ACC112 (cell line): ENCODE measurements around the gene GTF2H4.

Experiments used
- H2AFZ ChIP-seq: fragments of 200-600 bp; sonication (generic); one replicate; pipeline ENCODE4 v1.6.0; 2017; ENCODE audit warnings: antibody characterized with exemption, low read length; ENCODE audit not compliant: unreplicated experiment
- H3K27ac ChIP-seq: fragments of 200-600 bp; sonication (generic); 2 replicates; pipeline ENCODE4 v1.5.1; 2014; ENCODE audit warnings: low read depth, mild to moderate bottlenecking, antibody characterized with exemption, low read length, moderate library complexity
- H3K27me3 ChIP-seq: fragments of 200-600 bp; sonication (generic); 2 replicates; pipeline ENCODE4 v1.6.1; 2014; ENCODE audit warnings: mild to moderate bottlenecking, antibody characterized with exemption, low read length, moderate library complexity, mixed read lengths; ENCODE audit not compliant: insufficient read depth
- H3K36me3 ChIP-seq: fragments of 200-600 bp; sonication (generic); 2 replicates; pipeline ENCODE4 v1.6.1; 2016; ENCODE audit warnings: mild to moderate bottlenecking, antibody characterized with exemption, low read length, moderate library complexity, mixed read lengths; ENCODE audit not compliant: insufficient read depth
- H3K4me1 ChIP-seq: fragments of 200-600 bp; sonication (generic); one replicate; pipeline ENCODE4 v1.6.1; 2016; ENCODE audit warnings: low read length, mixed read lengths; ENCODE audit not compliant: insufficient read depth, unreplicated experiment, control insufficient read depth
- H3K4me3 ChIP-seq: fragments of 200-600 bp; sonication (generic); 2 replicates; pipeline ENCODE4 v1.5.1; 2014; ENCODE audit warnings: mild to moderate bottlenecking, low read depth, low read length
- H3K79me2 ChIP-seq: fragments of 200-600 bp; sonication (generic); one replicate; pipeline ENCODE4 v1.6.0; 2016; ENCODE audit warnings: low read length; ENCODE audit not compliant: control insufficient read depth, unreplicated experiment, insufficient read depth

The GTF2H4 gene

DNA sequence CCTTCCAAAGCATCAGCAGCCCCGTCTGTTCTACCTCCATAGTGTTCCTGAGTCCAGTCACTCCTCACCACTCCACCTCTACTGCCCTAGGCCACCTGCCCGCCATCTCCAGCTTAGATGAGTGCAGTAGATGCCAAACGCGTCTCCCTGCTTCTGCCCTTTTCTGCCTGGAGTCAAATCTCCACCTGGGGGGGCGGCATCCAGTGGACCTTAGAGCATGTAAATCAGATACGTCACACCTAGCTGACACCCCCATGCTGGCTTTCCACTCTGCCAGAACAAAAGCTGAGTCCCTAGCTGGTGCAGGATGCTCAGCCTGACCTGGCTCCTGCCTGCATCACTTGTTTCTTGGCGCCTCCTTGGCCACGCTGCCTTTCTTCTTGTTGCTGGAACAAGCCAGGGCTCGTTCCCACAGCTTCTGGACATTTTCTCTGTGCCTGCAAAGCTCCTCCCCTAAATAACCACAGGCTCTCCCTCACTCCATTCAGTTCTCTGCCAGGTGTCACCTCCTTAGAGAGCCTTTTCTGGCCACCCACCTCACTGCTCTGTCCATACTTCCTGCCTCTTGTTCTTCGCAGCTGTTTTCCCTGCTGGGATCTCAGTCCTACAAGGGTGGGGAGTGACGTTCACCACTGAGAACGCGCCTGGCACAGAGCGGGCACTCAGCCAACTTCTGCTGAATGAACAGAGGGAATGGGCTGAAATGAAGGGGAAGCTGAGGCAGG, 17.9 kb upstream of the GTF2H4 start:
- peaks cover 7% of the 10 kb centered on the region for H3K79me2 ChIP-seq
- no peaks in the 10 kb centered on the region for H3K36me3 ChIP-seq
- no peak overlapping the region for H2AFZ ChIP-seq
- peaks cover 34% of the 10 kb centered on the region for H3K4me1 ChIP-seq
- H3K27ac ChIP-seq = no peak overlapping the region
- no peaks in the 10 kb centered on the region for H3K27me3 ChIP-seq
- no peak overlapping the region for H3K4me3 ChIP-seq

DNA sequence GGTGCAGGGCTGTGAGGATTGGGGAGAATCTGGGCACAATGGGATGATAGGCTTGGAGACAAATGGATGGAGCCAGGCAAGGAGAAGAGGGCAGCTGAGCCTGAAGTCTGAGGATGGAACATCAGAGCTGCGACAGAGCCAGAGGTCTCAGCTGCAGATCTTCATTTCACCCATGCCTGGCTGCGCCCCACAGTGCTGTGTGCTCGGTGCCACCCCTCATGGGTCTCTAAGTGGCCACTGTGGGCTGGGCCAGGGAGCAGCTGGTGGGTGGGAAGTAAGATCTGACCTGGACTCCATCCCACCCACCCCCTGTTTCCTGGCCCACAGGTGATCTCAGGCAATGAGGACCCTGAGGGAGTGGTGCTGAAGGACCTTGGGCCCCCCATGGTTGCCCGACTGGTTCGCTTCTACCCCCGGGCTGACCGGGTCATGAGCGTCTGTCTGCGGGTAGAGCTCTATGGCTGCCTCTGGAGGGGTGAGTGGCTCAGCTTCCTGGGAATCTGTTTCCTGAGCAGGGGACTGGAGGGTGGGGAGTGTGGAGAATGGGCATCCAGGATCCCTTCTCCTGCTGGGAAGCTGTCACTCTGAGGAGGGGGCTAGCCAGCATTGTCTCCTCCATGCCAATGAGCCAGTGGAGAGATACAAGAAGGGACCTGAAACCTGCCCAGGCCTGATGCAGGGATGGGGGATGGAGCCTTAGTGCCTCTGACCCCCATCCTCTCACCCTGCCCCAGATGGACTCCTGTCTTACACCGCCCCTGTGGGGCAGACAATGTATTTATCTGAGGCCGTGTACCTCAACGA, 17.2 kb upstream of the GTF2H4 start:
- Histone ChIP-seq H3K27ac (no peak overlapping the region), H3K4me3 (no peak overlapping the region), H3K4me1 (peaks cover 28% of the 10 kb centered on the region), H3K79me2 (peaks cover under 1% of the 10 kb centered on the region), H3K36me3 (no peaks in the 10 kb centered on the region), H2AFZ (no peak overlapping the region), H3K27me3 (no peaks in the 10 kb centered on the region)

DNA sequence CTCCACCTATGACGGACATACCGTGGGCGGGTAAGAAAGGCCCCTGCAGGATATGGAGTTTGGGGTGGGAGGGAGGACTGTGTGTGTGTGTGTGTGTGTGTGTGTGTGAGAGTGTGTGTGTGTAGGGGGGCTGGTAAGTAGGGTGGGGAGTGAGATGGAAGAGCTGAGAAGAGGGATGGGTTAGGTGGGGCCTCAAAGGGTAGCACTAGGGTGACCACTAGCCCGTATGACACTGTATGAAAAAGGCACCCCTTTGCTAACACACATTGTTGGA, 16.6 kb upstream of the GTF2H4 start:
- Histone ChIP-seq H3K27me3 (no peaks in the 10 kb centered on the region), H2AFZ (no peak overlapping the region), H3K79me2 (no peaks in the 10 kb centered on the region), H3K4me3 (no peak overlapping the region), H3K4me1 (peaks cover 23% of the 10 kb centered on the region), H3K36me3 (no peaks in the 10 kb centered on the region), H3K27ac (no peak overlapping the region)

DNA sequence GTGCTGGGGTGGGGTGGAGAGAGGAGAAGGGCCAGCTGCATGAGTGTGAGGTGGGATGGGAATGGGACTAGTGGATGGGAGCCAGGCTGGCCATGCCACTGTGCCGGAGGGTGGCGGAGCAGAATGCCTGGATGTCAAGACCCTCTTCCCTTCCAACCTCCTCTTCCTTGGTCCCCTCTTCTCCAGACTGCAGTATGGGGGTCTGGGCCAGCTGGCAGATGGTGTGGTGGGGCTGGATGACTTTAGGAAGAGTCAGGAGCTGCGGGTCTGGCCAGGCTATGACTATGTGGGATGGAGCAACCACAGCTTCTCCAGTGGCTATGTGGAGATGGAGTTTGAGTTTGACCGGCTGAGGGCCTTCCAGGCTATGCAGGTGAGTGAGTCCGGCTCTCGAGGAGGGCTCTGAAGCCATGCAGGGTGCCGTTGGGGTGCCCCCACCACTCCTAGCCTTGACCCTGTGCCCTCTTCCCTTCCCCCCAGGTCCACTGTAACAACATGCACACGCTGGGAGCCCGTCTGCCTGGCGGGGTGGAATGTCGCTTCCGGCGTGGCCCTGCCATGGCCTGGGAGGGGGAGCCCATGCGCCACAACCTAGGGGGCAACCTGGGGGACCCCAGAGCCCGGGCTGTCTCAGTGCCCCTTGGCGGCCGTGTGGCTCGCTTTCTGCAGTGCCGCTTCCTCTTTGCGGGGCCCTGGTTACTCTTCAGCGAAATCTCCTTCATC, 16.0 kb upstream of the GTF2H4 start:
- H3K4me3 ChIP-seq = no peak overlapping the region
- H3K36me3 ChIP-seq = no peaks in the 10 kb centered on the region
- H2AFZ ChIP-seq = no peak overlapping the region
- H3K27me3 ChIP-seq = no peaks in the 10 kb centered on the region
- no peak overlapping the region for H3K27ac ChIP-seq
- H3K79me2 ChIP-seq = no peaks in the 10 kb centered on the region
- H3K4me1 ChIP-seq = peaks cover 17% of the 10 kb centered on the region

DNA sequence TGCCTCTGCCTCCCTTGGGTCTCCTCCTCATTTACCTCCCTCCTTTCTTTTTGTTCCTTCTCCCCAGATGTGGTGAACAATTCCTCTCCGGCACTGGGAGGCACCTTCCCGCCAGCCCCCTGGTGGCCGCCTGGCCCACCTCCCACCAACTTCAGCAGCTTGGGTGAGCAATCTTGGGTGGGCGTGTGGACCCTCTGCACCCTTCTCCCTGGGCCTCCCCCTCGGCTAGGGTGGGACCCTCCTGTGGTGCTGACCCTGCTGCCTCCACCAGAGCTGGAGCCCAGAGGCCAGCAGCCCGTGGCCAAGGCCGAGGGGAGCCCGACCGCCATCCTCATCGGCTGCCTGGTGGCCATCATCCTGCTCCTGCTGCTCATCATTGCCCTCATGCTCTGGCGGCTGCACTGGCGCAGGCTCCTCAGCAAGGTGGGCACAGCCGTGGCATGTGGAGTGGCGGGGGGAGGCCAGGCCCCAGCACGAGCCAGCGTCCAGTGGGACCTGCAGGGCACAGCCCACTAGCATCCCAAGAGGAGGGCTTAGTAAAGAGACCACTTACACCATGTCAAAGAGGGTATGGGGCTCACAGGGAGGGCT, 14.9 kb upstream of the GTF2H4 start:
- Histone ChIP-seq H3K27me3 (no peaks in the 10 kb centered on the region), H3K4me1 (peaks cover 8% of the 10 kb centered on the region), H3K4me3 (no peak overlapping the region), H3K79me2 (no peaks in the 10 kb centered on the region), H3K36me3 (no peaks in the 10 kb centered on the region), H2AFZ (no peak overlapping the region), H3K27ac (no peak overlapping the region)

DNA sequence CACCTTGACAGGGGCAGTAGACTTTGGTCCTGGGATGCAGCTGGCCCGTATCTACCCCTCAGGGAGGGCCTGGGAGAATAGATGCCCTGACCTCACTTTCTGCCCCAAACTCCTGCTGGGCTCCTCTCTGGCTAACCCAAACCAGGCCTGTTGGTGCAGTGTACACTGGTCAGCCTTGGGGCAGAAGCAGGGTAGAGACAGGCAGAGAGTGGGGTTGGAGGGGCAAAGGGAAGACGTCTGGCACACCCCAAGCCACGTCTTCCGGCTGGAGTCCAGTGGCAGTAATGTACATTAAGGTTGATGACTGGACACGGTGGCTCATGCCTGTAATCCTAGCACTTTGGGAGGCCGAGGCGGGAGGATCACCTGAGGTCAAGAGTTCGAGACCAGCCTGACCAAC, 14.3 kb upstream of the GTF2H4 start:
- Histone ChIP-seq H3K36me3 (no peaks in the 10 kb centered on the region), H3K27me3 (no peaks in the 10 kb centered on the region), H2AFZ (no peak overlapping the region), H3K79me2 (no peaks in the 10 kb centered on the region), H3K27ac (no peak overlapping the region), H3K4me1 (peaks cover 2% of the 10 kb centered on the region), H3K4me3 (no peak overlapping the region)

DNA sequence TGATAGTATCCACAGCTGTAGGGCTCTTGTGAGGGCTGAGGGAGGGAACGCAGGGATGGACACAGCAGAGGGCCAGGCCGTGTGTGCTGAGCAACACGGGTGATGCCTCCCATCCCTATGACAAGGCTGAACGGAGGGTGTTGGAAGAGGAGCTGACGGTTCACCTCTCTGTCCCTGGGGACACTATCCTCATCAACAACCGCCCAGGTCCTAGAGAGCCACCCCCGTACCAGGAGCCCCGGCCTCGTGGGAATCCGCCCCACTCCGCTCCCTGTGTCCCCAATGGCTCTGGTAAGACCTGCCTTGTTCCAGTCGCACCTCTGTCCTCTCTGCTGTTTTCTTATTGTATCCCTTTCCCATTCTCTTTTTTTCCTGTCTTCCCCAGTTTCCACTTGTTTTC, 13.6 kb upstream of the GTF2H4 start:
- no peaks in the 10 kb centered on the region for H3K36me3 ChIP-seq
- H3K27ac ChIP-seq = no peak overlapping the region
- no peaks in the 10 kb centered on the region for H3K27me3 ChIP-seq
- no peak overlapping the region for H2AFZ ChIP-seq
- H3K79me2 ChIP-seq = no peaks in the 10 kb centered on the region
- H3K4me3 ChIP-seq = no peak overlapping the region
- H3K4me1 ChIP-seq = no peaks in the 10 kb centered on the region

DNA sequence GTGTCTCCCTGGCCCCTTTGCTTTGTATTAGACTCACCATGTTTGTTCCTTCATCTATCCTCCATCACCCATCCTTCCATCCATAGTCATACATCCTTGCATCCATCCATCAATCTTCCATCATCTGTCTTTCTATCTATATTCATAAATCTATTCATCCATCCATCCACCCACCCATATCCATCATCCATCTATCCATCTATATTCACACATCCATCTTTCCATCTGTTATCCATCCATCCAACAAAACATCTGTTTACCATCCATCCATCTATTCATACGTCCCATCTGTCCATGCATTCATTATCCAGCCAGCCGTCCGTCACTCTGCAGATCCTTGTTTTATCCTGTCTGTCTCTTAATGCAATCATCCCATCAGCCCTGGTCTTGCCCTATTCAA, 13.1 kb upstream of the GTF2H4 start:
- Histone ChIP-seq H3K27me3 (no peaks in the 10 kb centered on the region), H3K4me3 (no peak overlapping the region), H3K27ac (no peak overlapping the region), H3K36me3 (no peaks in the 10 kb centered on the region), H3K4me1 (no peaks in the 10 kb centered on the region), H2AFZ (no peak overlapping the region), H3K79me2 (no peaks in the 10 kb centered on the region)

DNA sequence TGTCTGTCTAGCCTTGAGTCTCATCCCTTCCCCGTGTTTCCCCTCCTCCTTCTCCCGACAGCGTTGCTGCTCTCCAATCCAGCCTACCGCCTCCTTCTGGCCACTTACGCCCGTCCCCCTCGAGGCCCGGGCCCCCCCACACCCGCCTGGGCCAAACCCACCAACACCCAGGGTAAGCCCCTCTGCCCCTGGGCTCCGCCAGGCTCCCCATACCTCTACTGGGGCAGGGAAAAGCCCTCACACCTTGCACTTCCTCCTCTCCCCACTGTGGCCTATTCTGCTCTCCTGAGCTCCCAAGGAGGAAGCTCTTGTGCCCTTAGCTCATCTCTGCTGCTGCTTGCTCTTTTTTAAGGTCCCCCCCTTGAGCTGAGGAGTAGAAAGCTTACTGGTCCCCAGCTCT, 12.7 kb upstream of the GTF2H4 start:
- Histone ChIP-seq H3K79me2 (no peaks in the 10 kb centered on the region), H3K36me3 (no peaks in the 10 kb centered on the region), H2AFZ (no peak overlapping the region), H3K27me3 (no peaks in the 10 kb centered on the region), H3K27ac (no peak overlapping the region), H3K4me3 (no peak overlapping the region), H3K4me1 (no peaks in the 10 kb centered on the region)

DNA sequence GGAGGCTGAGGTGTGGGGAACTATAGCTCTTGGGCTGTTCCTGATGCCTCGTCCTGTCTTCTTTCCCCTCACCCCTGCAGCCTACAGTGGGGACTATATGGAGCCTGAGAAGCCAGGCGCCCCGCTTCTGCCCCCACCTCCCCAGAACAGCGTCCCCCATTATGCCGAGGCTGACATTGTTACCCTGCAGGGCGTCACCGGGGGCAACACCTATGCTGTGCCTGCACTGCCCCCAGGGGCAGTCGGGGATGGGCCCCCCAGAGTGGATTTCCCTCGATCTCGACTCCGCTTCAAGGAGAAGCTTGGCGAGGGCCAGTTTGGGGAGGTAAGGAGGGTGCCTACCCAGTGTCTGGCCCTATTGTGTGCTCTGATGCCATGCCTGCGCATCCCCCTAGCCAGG, 11.5 kb upstream of the GTF2H4 start:
- Histone ChIP-seq H3K79me2 (no peaks in the 10 kb centered on the region), H3K4me3 (no peak overlapping the region), H3K36me3 (no peaks in the 10 kb centered on the region), H3K27ac (no peak overlapping the region), H3K4me1 (no peaks in the 10 kb centered on the region), H2AFZ (no peak overlapping the region), H3K27me3 (no peaks in the 10 kb centered on the region)
